Prostate gland (tissue), 2 donors: ENCODE results near the gene RIPOR3.

Experiments used
- CTCF ChIP-seq, 4 experiments: fragments of 200-600 bp in 2 of 4; fragments of 450-650 bp in 2 of 4; sonication (generic) in 2 of 4; IDR thresholded peaks; 1 replicate in 3 of 4; 2 replicates in 1 of 4; pipeline ENCODE4 v1.5.1; 2016 to 2019; ENCODE audit warnings: antibody characterized with exemption in 4 of 4, mild to moderate bottlenecking in 2 of 4, moderate library complexity in 2 of 4
- POLR2A ChIP-seq: fragments of 450-650 bp; IDR thresholded peaks from one replicate; pipeline ENCODE4 v1.6.1; 2016; ENCODE audit warnings: antibody characterized with exemption, mild to moderate bottlenecking
- POLR2AphosphoS5 ChIP-seq: sonication (generic); formaldehyde crosslinking; IDR thresholded peaks from one replicate; pipeline ENCODE4 v1.6.1; 2017; ENCODE audit warnings: antibody characterized with exemption

GRCh38 chr20:50694379-50695134, 3.2 kb upstream of the RIPOR3 start:
- TF ChIP-seq CTCF (IDR thresholded peaks at IDR 0.05) = no peak
- no peak for TF ChIP-seq POLR2A
- no peak for TF ChIP-seq POLR2AphosphoS5
